NCI-H2196 treated with DMSO at 0.1 percent for 48 hours (cell line): Measurements from ENCODE around the gene ANLN.
"Not testable (repeated sequence)": the region's sequence is repeated elsewhere in the genome, so short reads cannot be mapped to it uniquely, and the experiment has no call there.

ENCODE experiments used
- DNase-seq: peaks from one replicate; lab custom pipeline; 2025; ENCODE audit not compliant: unreplicated experiment; lab: John Stamatoyannopoulos, UW

Gene ANLN

DNA sequence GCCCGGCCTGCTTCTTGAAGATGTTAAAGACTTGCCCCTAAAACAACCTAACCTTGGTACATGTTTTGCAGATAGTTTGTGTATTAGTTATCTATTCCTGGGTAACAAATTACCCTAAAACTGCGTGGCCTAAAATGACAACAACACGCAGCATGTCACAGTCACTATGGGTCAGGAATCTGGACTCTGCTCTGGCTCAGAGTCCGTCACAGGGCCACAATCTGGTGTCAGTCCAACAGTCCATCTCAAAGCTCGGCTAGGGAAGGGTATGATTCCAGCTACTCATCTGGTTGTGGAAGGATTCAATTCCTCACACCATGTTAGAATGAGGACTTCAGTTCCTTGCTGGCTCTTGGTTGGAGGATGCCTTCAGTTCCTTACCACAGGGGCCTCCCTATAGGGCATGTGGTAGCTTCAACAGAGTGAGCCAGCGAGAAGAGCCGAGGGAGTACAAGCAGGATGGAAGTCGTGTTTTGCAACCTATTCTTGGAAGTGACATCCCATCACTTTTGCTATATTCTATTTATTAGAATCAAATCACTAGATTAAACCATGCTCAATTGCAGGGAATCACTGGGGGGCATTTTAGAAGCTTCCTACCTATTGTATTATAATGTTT, 71.3 kb downstream of the ANLN start:
- DNase-seq = no peak

DNA sequence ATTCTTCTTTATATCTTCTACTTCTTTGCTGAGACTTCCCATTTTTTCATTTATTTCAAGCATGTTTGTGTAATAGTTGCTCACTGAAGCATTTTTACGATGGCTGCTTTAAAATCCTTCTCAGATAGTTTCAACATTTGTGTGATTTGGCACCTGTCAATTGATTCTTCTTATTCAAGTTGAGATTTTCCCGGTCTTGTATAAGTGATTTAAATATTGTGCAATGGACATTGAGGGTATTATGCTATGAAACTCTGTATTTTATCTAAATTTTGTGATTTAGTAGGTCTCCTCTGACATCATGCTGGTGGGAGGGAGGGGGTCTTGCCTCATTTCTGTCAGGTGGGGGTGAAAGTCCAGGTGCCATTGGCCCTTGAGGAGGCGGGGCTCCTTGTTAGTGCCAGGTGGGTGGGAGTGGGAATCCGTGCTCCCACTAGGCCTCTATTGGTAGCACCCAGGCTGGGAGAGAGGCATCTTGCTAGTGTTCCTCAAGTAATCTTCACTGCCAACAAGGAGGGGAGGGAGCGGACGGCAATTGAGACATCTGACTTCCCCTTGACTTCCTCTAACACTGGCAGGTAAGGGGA, 73.0 kb downstream of the ANLN start:
- no peak for DNase-seq

GRCh38 chr7:36464271-36464670, 74.6 kb downstream of the ANLN start:
- no peak for DNase-seq

GRCh38 chr7:36466001-36466400, 76.3 kb downstream of the ANLN start:
- DNase-seq = not testable (repeated sequence)

- DNase-seq = no peak
Measured at GRCh38 chr7:36468370-36469101, 78.9 kb downstream of the ANLN start.

DNA sequence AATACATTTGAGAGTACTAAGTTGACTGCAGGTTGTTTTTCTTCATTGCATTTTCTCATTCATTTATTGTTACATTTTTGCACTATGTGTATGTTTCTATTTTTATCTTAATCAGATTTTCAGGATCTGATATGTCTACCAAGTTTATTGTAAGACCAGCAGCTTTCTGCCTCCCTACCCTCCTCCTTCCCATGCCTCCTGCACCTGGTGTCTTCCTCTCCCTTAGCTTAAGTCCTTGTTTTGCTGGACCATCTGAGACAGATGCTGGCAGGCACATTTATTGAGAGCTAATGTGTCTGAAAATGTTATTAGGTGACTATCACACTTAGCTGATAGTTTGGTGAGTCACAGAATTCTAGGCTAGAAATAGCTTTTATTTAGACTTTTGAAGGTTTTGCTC, 79.6 kb downstream of the ANLN start:
- no peak for DNase-seq

DNA sequence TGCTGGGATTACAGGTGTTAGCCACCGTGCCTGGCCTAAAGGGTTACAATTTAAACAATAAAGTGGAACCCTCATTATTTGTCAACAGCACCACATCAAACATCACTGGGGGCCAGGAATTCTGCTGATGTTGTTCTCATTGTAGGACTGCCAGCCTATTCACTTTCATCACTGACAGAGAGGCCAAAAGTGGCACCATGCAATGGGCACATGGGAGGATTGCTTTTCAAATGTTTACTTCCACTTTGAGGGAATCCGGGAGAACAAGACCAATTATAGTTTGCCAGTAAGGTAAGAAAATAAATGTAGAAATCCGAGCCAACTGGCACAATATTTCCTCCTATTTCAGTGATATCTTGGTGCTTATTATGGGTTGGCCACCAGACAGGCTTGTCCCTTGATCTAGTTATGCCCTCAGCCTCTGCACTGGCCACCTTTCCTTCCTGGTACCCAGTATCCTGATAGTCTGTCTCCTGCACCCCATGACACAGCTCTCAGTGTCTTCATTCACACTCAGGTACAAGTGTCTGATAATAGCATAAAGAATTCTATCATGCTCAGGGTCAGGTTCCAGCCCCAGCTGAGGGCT, 82.6 kb downstream of the ANLN start:
- DNase-seq = no peak

DNA sequence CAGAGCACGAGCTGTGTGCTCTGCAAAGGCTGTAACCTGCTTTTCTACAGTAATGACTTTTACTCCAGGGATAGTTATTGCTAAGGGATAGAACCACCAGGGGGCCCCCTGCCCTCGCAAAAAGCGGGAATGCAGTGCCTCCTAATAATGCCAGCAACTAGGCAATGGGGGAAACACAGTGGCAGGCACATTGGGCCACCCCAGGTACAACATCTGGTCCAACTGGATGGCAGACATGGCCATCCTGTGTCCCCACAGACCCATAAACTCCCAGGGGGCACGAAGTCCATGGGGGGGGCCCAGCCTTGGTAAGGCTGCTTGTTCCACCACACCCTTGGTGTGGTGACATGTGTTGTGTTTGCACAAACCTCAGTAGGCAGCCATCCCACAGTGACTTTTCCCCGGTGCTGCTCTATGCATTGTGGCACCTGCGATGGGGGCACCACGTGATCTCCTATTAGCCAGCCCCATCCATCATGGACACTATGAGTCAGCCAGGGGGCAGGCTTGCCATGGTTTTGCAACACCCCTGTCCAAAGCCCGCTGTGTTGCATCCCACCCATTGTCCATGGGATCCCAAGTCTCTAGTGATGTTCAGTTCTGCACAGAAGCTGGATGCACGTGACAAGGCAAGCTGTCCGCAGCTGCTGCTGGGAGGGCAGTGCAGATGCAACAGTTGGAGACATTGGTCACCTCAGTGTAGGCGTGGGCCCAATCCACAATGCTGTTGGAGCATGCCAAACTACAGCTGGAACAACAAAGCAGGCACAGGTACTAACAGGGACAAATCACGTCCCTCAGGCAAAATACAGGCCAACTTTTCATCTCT, 84.0 kb downstream of the ANLN start:
- DNase-seq = no peak

DNA sequence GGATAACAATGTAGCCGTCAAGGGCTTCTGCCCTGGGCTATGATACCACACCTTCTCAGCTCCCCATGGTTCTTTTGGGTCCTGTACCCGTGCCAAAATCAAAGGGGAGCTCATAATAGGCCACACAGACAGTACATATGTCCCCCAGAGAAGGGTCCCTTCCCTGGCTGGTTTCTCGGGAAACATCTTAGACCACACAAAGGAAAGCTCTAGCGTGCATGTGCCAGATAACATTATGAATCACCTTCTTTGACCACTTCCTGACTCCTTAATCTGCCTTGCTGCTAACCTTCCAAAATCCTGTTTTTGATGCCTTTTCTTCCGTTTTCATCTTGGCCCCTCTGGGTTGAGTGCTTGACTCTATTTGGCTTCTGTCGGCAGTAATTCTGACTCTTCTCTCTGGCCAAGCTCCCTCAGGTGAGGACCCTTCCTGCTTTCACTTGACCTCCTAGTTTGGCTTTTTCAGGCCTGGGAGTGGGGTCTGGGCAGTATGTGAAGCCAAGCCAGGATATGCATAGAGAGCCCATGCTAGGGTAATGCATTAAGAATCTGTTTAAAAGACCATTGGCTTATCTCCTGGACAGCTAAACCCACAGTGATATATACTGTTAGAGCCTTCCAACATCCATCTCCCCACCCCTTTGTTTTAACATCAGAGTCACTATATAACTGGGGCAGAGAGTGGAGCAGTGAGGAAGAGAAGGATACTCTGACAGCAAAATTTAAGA, 84.8 kb downstream of the ANLN start:
- DNase-seq = no peak

GRCh38 chr7:36475011-36475342, 85.3 kb downstream of the ANLN start:
- no peak for DNase-seq

DNA sequence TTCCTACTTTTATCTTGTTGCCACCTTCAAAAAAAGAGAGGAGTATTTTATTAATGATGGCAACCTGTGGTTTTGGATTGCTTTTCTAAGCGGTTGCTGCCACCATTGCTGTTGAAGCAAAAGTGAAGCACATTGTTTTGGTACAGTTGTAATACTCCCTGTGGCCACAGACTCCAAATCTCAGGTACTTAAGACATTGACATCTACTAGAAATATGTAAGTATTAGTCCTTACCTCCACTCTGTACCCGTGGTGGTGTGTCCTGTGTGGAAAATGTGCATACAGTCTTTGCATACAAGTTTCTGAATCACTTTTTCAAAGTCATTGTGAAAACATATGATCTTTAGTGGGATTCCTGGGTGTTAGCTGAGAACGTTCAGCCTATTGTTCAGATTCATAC, 85.7 kb downstream of the ANLN start:
- DNase-seq = no peak

- no peak for DNase-seq
Measured at GRCh38 chr7:36478745-36479144, 89.1 kb downstream of the ANLN start.

GRCh38 chr7:36483853-36484252, 94.2 kb downstream of the ANLN start:
- DNase-seq = not testable (repeated sequence)

DNA sequence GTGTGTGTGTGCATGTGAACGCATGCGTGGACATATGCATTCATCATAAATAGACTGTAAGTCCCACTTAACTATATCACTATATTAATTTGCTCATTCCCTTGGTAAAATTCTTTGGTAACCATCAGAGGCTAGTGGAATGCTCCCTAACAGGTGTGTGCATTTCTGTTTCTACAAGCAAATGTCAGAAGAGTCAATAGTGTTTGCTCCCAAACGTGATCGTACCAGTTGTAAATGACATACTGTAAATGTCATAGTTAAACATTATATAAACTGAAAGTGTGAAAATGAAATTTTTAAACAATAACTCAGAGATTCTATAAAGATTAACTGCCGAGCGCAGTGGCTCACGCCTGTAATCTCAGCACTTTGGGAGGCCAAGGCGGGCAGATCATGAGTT, 94.6 kb downstream of the ANLN start:
- DNase-seq = no peak

DNA sequence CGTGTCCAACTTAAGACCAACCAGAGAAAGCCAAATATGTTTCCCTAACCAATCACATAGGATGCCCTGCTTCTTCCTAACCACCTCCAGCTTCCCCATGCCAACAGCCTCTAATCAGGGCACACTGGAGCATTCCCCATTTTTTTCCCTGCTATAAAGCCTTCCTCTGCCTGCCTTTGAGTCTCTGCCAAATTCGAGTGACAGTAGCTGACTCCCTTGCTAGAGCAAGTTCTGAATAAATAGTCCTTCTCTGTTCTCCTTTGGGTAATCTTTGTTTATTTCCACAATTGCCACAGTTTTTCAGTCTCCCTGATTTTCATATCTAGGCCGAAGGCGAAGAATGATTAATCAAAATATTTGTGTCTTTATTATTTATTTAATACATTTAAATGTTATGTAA, 96.7 kb downstream of the ANLN start:
- no peak for DNase-seq

GRCh38 chr7:36487756-36488336, 98.2 kb downstream of the ANLN start:
- no peak for DNase-seq

DNA sequence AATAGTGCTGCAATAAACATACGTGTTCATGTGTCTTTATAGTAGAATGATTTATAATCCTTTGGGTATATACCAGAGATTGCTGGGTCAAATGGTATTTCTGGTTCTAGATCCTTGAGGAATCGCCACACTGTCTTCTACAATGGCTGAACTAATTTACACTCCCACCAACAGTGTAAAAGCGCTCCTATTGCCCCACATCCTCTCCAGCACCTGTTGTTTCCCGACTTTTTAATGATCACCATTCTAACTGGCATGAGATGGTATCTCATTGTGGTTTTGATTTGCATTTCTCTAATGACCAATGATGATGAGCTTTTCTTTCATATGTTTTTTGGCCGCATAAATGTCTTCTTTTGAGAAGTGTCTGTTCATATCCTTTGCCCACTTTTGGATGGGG, 99.0 kb downstream of the ANLN start:
- not testable (repeated sequence) for DNase-seq

DNA sequence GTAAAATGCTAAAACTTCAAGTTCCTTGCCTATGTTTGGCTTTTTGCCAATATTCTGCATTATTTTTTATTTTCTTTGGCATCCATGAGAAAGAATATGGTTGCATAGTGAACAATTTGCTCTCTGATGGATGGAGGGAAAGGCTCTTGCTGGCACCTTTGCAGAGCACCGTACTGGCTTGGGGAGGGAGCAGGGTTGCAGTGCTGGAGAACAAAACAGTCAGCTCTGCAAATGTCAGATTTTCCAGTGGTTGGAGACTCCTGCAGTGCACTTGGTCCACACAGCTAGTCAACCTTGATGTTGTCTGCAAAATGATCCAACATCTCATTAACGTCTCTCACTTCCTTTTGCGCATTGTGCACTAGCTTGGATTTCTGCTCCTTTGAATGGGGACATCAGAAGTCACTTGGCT, 100.8 kb downstream of the ANLN start:
- no peak for DNase-seq

- DNase-seq = no peak
Measured at GRCh38 chr7:36491317-36491716, 101.7 kb downstream of the ANLN start.

GRCh38 chr7:36496576-36496975, 106.9 kb downstream of the ANLN start:
- no peak for DNase-seq
